ES-I3 (cell line): ENCODE data around the gene SCAI.
"Not testable (repeated sequence)": the region's sequence is repeated elsewhere in the genome, so short reads cannot be mapped to it uniquely, and the experiment has no call there.

ENCODE experiments used
- H3K36me3 ChIP-seq: 2 replicates; pipeline ENCODE4 v1.6.1; 2013; ENCODE audit warnings: mild to moderate bottlenecking, low read length, control low read depth, moderate library complexity; ENCODE audit not compliant: insufficient read depth
- H3K4me1 ChIP-seq: 2 replicates; pipeline ENCODE4 v1.6.1; 2013; ENCODE audit warnings: mild to moderate bottlenecking, control low read depth, low read length; ENCODE audit not compliant: insufficient read depth
- H3K9ac ChIP-seq: 2 replicates; pipeline ENCODE4 v1.6.1; 2013; ENCODE audit warnings: low read depth, mild to moderate bottlenecking, low read length, moderate library complexity
- H3K9me3 ChIP-seq: 2 replicates; pipeline ENCODE4 v1.6.1; 2013; ENCODE audit warnings: mild to moderate bottlenecking, low read length, moderate library complexity; ENCODE audit not compliant: control insufficient read depth, insufficient read depth

The SCAI gene

DNA sequence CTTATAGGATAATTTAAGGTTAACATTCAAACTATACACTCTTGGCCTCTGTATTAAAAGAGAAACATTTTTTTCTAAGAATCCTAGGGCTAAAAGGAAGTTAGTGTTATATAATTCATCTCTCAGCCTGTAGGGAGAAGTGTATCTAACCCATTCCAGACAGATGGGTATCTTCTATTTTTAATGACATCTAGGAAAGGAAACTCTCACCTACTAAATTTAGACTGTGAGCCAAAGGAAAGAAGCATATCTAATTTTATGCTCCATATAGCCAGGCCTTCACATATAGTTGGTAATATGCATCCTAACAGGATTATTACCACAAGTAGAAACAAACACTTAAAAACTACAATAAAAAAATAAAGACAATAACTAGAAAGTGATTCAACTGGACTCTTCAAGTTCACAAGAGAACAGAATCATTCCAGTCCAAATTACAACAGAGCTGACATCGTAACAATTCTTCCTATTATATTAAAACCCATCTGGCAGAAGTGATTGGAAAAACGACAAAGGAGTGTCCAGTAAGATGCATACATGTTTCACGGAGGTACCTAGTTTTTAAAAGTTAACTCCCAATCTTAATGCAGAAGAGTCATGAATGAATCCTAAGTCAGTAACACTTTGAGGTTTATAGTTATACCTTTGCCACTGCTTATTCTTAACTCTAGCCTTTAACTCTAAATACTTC, 39.4 kb downstream of the SCAI start:
- Histone ChIP-seq H3K4me1 (no peaks in the 10 kb centered on the region), H3K9ac (no peak overlapping the region), H3K36me3 (no peaks in the 10 kb centered on the region), H3K9me3 (no peaks in the 10 kb centered on the region)

GRCh38 chr9:125103021-125103420, 40.3 kb downstream of the SCAI start:
- Histone ChIP-seq H3K4me1 (no peaks in the 10 kb centered on the region), H3K9me3 (no peaks in the 10 kb centered on the region), H3K36me3 (no peaks in the 10 kb centered on the region), H3K9ac (no peak overlapping the region)

DNA sequence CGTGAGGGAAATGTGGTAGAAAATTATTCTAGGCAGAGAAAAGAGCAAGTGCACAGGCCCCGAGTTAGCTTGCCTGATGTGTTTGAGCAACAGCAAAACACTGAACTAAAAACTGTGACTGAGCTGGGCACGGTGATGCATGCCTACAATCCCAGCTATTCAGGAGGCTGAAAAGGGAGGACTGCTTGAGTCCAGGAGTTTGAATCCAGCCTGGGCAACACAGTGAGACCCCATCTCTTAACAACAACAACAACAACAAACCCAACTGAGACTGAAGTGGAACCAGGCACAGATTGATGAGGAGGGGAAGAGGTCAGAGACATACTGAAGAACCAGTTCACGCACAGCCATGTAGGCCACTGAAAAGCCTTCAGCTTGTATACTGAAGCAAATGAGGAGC, 42.5 kb downstream of the SCAI start:
- Histone ChIP-seq H3K9me3 (peaks cover 2% of the 10 kb centered on the region; the same call in 1 of the 2 replicates), H3K36me3 (no peaks in the 10 kb centered on the region), H3K4me1 (no peaks in the 10 kb centered on the region), H3K9ac (no peak overlapping the region)

- Histone ChIP-seq H3K36me3 (no peaks in the 10 kb centered on the region), H3K9ac (no peak overlapping the region), H3K9me3 (peaks cover 2% of the 10 kb centered on the region; the same call in 1 of the 2 replicates), H3K4me1 (no peaks in the 10 kb centered on the region)
Measured at GRCh38 chr9:125099816-125100215, 43.5 kb downstream of the SCAI start.

GRCh38 chr9:125095821-125096443, 47.4 kb downstream of the SCAI start:
- Histone ChIP-seq H3K9ac (no peak overlapping the region), H3K4me1 (no peaks in the 10 kb centered on the region), H3K36me3 (no peaks in the 10 kb centered on the region), H3K9me3 (peaks cover 2% of the 10 kb centered on the region; the same call in 1 of the 2 replicates)

DNA sequence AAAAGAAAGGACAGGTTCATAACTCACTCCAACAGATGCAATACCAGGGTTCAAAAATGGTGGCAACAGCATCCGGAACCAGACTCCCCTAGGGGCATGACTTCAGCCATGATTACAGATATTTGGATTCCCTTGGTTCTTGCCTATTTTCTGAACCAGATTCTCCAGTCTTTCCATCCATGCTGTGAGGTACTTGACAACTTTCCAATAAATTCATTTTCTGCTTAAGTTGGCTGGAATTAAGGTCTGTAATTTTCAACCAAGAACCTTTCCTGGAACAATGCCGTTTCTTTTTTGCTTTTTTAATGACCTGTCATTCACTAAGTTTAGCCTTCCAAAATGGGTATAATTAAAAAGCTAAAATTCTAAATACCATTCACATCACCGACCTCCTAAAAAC, 52.2 kb downstream of the SCAI start:
- no peaks in the 10 kb centered on the region for H3K4me1 ChIP-seq
- H3K9me3 ChIP-seq: peaks cover under 1% of the 10 kb centered on the region; the same call in 1 of the 2 replicates
- H3K36me3 ChIP-seq: no peaks in the 10 kb centered on the region
- H3K9ac ChIP-seq: no peak overlapping the region

GRCh38 chr9:125089331-125089730, 54.0 kb downstream of the SCAI start:
- Histone ChIP-seq H3K36me3 (no peaks in the 10 kb centered on the region), H3K9ac (no peak overlapping the region), H3K4me1 (no peaks in the 10 kb centered on the region), H3K9me3 (no peaks in the 10 kb centered on the region; the same call in 1 of the 2 replicates)

GRCh38 chr9:125088752-125089151, 54.6 kb downstream of the SCAI start:
- H3K9me3 ChIP-seq: no peaks in the 10 kb centered on the region; the same call in 1 of the 2 replicates
- no peaks in the 10 kb centered on the region for H3K36me3 ChIP-seq
- H3K4me1 ChIP-seq: no peaks in the 10 kb centered on the region
- H3K9ac ChIP-seq: no peak overlapping the region

GRCh38 chr9:125085703-125086477, 57.4 kb downstream of the SCAI start:
- no peaks in the 10 kb centered on the region for H3K4me1 ChIP-seq
- H3K36me3 ChIP-seq: no peaks in the 10 kb centered on the region
- H3K9ac ChIP-seq: no peak overlapping the region
- H3K9me3 ChIP-seq: peaks cover 6% of the 10 kb centered on the region

DNA sequence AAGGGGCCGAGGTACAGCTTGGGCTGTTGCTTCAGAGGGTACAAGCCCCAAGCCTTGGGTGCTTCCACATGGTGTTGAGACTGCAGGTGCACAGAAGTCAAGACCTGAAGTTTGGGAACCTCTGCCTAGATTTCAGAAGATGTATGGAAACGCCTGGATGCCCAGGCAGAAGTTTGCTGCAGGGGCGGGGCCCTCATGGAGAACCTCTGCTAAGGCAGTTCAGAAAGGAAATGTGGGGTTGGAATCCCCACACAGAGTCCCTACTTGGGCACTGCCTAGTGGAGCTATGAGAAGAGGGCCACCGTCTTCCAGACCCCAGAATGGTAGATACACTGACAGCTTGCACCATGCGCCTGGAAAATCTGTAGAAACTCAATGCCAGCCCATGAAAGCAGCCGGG, 61.1 kb downstream of the SCAI start:
- not testable (repeated sequence) for H3K4me1 ChIP-seq, H3K36me3 ChIP-seq, H3K9me3 ChIP-seq, H3K9ac ChIP-seq

DNA sequence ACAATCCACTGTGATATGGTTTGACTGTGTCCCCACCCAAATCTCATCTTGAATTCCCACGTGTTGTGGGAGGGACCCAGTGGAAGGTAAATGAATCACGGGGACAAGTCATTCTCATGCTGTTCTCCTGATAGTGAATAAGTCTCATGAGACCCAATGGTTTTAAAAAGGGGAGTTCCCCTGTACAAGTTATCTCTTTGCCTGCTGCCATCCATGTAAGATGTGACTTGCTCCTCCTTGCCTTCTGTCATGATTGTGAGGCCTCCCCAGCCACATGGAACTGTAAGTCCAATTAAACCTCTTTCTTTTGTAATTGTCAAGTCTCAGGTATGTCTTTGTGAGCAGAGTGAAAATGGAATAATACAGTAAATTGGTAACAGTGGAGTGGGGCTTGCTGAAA, 62.5 kb downstream of the SCAI start:
- H3K9ac ChIP-seq, H3K9me3 ChIP-seq, H3K36me3 ChIP-seq, H3K4me1 ChIP-seq: not testable (repeated sequence)

DNA sequence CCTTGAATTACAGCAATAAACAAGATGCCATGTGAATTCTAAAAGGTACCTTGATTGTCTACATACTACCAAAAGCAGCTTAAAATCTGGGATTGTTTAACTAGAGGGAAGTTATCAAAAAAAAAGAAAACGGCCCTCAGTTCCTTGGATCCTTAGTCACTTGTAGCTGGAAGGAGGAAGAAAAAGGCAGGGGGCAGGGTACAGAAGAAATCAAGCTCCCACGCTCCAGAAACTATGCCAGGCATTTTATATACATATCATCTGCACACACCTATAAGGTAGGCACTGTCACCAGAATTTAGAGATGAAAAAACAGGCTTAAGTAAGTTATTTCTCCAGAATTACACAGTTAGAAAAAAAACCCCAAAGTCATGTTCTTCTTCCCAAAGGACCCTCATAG, 63.4 kb downstream of the SCAI start:
- H3K4me1 ChIP-seq: no peaks in the 10 kb centered on the region

GRCh38 chr9:125075997-125076396, 67.3 kb downstream of the SCAI start:
- Histone ChIP-seq H3K9me3 (no peaks in the 10 kb centered on the region), H3K36me3 (no peaks in the 10 kb centered on the region), H3K9ac (no peak overlapping the region), H3K4me1 (no peaks in the 10 kb centered on the region)

More for the DNA sequence above, 63.4 kb downstream of the SCAI start:
- H3K36me3 ChIP-seq: no peaks in the 10 kb centered on the region
- H3K9ac ChIP-seq: no peak overlapping the region
- H3K9me3 ChIP-seq: peaks cover 6% of the 10 kb centered on the region

- Histone ChIP-seq H3K9me3 (no peaks in the 10 kb centered on the region), H3K4me1 (no peaks in the 10 kb centered on the region), H3K9ac (no peak overlapping the region), H3K36me3 (no peaks in the 10 kb centered on the region)
Measured at GRCh38 chr9:125074976-125075375, 68.4 kb downstream of the SCAI start.
